GM12878 (cell line): ENCODE data around the gene THRA. TPM values are rescaled to one million over a fixed set of nuclear protein-coding genes. Genes with fewer than 3 reads are reported as not detected.

Experiments
- ATF7 ChIP-seq: fragments of 450-650 bp; IDR thresholded peaks from 2 replicates; pipeline ENCODE4 v1.6.1; 2016; ENCODE audit warnings: low read depth, mild to moderate bottlenecking
- BMI1 ChIP-seq: fragments of 450-650 bp; IDR thresholded peaks from 2 replicates; pipeline ENCODE4 v1.6.1; 2016; ENCODE audit warnings: mild to moderate bottlenecking, moderate library complexity, borderline replicate concordance
- CBFB ChIP-seq: IDR thresholded peaks from 2 replicates; pipeline ENCODE4 v1.6.1; 2016; ENCODE audit warnings: antibody characterized with exemption, low read depth
- CEBPB ChIP-seq, 2 experiments: fragments of 150-350 bp in 1 of 2; IDR thresholded peaks; 2 replicates each; pipeline ENCODE4 v1.6.1; 2012 to 2014; ENCODE audit warnings: low read depth in 2 of 2, low read length in 2 of 2, borderline replicate concordance in 1 of 2, inconsistent platforms in 1 of 2
- CREB1 ChIP-seq: IDR thresholded peaks from 2 replicates; pipeline ENCODE4 v1.6.1; 2012; ENCODE audit warnings: low read depth, mild to moderate bottlenecking, inconsistent platforms
- DPF2 ChIP-seq: fragments of 450-650 bp; IDR thresholded peaks from 2 replicates; pipeline ENCODE4 v1.6.1; 2017; ENCODE audit warnings: mild to moderate bottlenecking
- GATAD2B ChIP-seq: fragments of 450-650 bp; conservative IDR thresholded peaks from 2 replicates; pipeline ENCODE4 v1.6.1; 2017; ENCODE audit warnings: low read depth, mild to moderate bottlenecking, moderate library complexity
- LARP7 ChIP-seq: fragments of 450-650 bp; IDR thresholded peaks from 2 replicates; pipeline ENCODE4 v1.6.1; 2017; ENCODE audit warnings: mild to moderate bottlenecking
- MEF2A ChIP-seq: IDR thresholded peaks from 2 replicates; pipeline ENCODE4 v1.6.1; 2011; ENCODE audit warnings: low read depth, mild to moderate bottlenecking, low read length, moderate library complexity; ENCODE audit not compliant: insufficient read depth
- MYB ChIP-seq: fragments of 150-350 bp; IDR thresholded peaks from 2 replicates; pipeline ENCODE4 v1.6.1; 2014; ENCODE audit warnings: mild to moderate bottlenecking, low read depth, low read length, borderline replicate concordance
- POLR2A ChIP-seq: IDR thresholded peaks from 2 replicates; pipeline ENCODE4 v1.6.1; 2011; ENCODE audit warnings: low read depth, mild to moderate bottlenecking, low read length
- POLR2AphosphoS2 ChIP-seq: IDR thresholded peaks from 2 replicates; pipeline ENCODE4 v1.6.1; 2011; ENCODE audit warnings: low read depth, mild to moderate bottlenecking, low read length, improper control_type of control experiment, moderate library complexity
- POU2F2 ChIP-seq: IDR thresholded peaks from 3 replicates; pipeline ENCODE4 v1.6.1; 2011; ENCODE audit warnings: low read depth, mild to moderate bottlenecking, low read length, borderline replicate concordance
- RCOR1 ChIP-seq: conservative IDR thresholded peaks from 2 replicates; pipeline ENCODE4 v1.6.1; 2012; ENCODE audit warnings: low read depth, low read length, improper control_type of control experiment
- RELA ChIP-seq: fragments of 450-650 bp; IDR thresholded peaks from 2 replicates; pipeline ENCODE4 v1.8.0; 2014; ENCODE audit warnings: borderline replicate concordance; ENCODE audit not compliant: partially characterized antibody
- RFX5 ChIP-seq: IDR thresholded peaks from 2 replicates; pipeline ENCODE4 v1.6.1; 2011; ENCODE audit warnings: low read depth, low read length, improper control_type of control experiment
- TBL1XR1 ChIP-seq: IDR thresholded peaks from 2 replicates; pipeline ENCODE4 v1.6.1; 2012; ENCODE audit warnings: low read depth, low read length, improper control_type of control experiment
- TCF3 ChIP-seq: IDR thresholded peaks from 2 replicates; pipeline ENCODE4 v1.6.1; 2012; ENCODE audit warnings: low read depth, mild to moderate bottlenecking, low read length, borderline replicate concordance; ENCODE audit not compliant: insufficient read depth
- ZNF384 ChIP-seq: IDR thresholded peaks from 2 replicates; pipeline ENCODE4 v1.6.1; 2012; ENCODE audit warnings: low read depth, mild to moderate bottlenecking, low read length, improper control_type of control experiment, borderline replicate concordance
- ZNF622 ChIP-seq: fragments of 450-650 bp; IDR thresholded peaks from 2 replicates; pipeline ENCODE4 v1.6.1; 2017; ENCODE audit warnings: mild to moderate bottlenecking, inconsistent platforms
- polyA plus RNA-seq, 11 experiments: library from polyadenylated mRNA; depleted of rRNA in 4 of 11; unstranded in 6 of 11; stranded (reverse) in 5 of 11; fragments of >200 nt; fragmentation: Nextera tagmentation in 4 of 11; fragmentation: Illumina TruSeq in 1 of 11; extraction: Ambion mirVana in 4 of 11; extraction: Trizol in 1 of 11; gene quantifications; 1 replicate in 1 of 11; 2 replicates in 10 of 11; pipeline versions ENCODE4 v1.2.1 to v1.2.3, GENCODE V29; 2011 to 2016; ENCODE audit warnings: inconsistent platforms in 2 of 11, missing spikeins in 2 of 11, low read depth in 1 of 11
- total RNA-seq, 4 experiments: library from RNA; depleted of rRNA in 3 of 4; stranded (reverse); fragments of >200 nt in 3 of 4; fragmentation: Illumina TruSeq in 1 of 4; extraction: Trizol in 1 of 4; gene quantifications; 2 replicates each; pipeline versions ENCODE4 v1.2.1 to v1.2.3, GENCODE V29; 2013 to 2021
- TF ChIP-seq, protein P1 (sequence below): fragments of 450-650 bp; IDR thresholded peaks from 2 replicates; pipeline ENCODE4 v1.6.1; 2017; ENCODE audit warnings: borderline replicate concordance
- TF ChIP-seq, protein P2 (sequence below): fragments of 450-650 bp; IDR thresholded peaks from 2 replicates; pipeline ENCODE4 v1.6.1; 2017; ENCODE audit warnings: low read depth, mild to moderate bottlenecking, moderate library complexity
- TF ChIP-seq, protein P3 (sequence below): fragments of 450-650 bp; IDR thresholded peaks from 2 replicates; pipeline ENCODE4 v1.6.1; 2017; ENCODE audit warnings: mild to moderate bottlenecking, moderate library complexity

Gene THRA
- total and polyA plus RNA-seq, 10 of the 15 experiments (the other 5 are each of a cell fraction or from before 2014, with no cell fraction given) = 0.03 to 2.0 (median 0.64) TPM

DNA sequence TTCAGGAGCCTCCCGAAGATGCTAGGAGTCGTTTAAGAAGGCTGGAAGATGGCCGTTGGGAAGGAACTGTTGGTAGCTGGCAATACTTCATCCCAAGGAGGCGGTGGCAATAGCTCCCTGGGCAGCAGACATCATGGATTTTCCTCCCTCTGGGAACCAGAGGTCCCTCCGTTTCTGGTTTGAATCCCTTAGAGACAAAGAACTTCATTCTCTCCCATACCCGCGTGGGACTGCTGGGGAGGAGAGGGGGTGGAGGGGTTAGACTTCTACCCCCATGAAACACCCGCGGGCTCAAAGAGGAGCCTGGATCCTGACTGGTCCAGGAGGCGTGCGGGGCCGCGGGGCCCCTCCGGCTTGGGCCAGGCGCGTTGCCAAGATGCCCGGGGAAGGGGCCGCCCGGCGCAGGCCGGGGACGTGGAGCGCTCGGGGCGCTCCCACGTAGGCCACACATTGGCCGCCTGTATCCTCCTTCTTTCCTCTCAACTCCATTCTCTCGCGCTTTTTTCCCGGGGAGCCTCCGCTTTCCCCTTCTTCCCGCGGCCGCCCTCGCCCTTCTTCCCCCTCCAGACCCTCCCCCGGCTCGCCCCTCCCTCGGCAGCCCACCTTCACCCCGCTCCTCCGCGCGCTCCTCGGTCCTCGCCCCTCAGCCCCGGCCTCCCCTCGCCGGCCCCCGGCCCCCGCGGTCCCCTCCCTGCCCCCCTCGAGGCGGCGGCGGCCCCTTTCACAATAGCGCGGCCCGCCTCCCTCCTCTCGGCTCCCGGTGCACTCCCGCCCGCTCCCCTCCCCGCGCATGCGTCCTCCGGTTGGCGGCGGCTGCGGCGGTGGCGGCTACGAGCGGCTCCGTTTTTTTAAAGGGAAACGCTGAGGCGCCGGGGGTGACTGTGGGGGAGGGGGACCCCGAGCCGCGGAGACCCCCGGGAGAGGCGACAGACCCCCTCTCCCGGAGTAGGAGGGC lies 58.7 kb downstream of the THRA start, which contains the start of gene MSL1 (continued):
- no peak for TF ChIP-seq ATF7
- TF ChIP-seq, protein P1, sequence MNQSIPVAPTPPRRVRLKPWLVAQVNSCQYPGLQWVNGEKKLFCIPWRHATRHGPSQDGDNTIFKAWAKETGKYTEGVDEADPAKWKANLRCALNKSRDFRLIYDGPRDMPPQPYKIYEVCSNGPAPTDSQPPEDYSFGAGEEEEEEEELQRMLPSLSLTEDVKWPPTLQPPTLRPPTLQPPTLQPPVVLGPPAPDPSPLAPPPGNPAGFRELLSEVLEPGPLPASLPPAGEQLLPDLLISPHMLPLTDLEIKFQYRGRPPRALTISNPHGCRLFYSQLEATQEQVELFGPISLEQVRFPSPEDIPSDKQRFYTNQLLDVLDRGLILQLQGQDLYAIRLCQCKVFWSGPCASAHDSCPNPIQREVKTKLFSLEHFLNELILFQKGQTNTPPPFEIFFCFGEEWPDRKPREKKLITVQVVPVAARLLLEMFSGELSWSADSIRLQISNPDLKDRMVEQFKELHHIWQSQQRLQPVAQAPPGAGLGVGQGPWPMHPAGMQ = no peak
- no peak for TF ChIP-seq TBL1XR1
- TF ChIP-seq TCF3 = no peak
- TF ChIP-seq ZNF384 = peak; percentile 51; the same call in 1 of the 2 replicates
- TF ChIP-seq RELA = no peak
- TF ChIP-seq POLR2A = peak; percentile 76
- no peak for TF ChIP-seq CBFB
- no peak for TF ChIP-seq MYB
- TF ChIP-seq RFX5 = no peak
- TF ChIP-seq, protein P2, sequence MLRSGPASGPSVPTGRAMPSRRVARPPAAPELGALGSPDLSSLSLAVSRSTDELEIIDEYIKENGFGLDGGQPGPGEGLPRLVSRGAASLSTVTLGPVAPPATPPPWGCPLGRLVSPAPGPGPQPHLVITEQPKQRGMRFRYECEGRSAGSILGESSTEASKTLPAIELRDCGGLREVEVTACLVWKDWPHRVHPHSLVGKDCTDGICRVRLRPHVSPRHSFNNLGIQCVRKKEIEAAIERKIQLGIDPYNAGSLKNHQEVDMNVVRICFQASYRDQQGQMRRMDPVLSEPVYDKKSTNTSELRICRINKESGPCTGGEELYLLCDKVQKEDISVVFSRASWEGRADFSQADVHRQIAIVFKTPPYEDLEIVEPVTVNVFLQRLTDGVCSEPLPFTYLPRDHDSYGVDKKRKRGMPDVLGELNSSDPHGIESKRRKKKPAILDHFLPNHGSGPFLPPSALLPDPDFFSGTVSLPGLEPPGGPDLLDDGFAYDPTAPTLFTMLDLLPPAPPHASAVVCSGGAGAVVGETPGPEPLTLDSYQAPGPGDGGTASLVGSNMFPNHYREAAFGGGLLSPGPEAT = no peak; the same call in 1 of the 2 replicates
- 0 out of 2 replicates have a peak, but pooled peaks have one; percentile 23 for TF ChIP-seq RCOR1
- TF ChIP-seq, protein P3, sequence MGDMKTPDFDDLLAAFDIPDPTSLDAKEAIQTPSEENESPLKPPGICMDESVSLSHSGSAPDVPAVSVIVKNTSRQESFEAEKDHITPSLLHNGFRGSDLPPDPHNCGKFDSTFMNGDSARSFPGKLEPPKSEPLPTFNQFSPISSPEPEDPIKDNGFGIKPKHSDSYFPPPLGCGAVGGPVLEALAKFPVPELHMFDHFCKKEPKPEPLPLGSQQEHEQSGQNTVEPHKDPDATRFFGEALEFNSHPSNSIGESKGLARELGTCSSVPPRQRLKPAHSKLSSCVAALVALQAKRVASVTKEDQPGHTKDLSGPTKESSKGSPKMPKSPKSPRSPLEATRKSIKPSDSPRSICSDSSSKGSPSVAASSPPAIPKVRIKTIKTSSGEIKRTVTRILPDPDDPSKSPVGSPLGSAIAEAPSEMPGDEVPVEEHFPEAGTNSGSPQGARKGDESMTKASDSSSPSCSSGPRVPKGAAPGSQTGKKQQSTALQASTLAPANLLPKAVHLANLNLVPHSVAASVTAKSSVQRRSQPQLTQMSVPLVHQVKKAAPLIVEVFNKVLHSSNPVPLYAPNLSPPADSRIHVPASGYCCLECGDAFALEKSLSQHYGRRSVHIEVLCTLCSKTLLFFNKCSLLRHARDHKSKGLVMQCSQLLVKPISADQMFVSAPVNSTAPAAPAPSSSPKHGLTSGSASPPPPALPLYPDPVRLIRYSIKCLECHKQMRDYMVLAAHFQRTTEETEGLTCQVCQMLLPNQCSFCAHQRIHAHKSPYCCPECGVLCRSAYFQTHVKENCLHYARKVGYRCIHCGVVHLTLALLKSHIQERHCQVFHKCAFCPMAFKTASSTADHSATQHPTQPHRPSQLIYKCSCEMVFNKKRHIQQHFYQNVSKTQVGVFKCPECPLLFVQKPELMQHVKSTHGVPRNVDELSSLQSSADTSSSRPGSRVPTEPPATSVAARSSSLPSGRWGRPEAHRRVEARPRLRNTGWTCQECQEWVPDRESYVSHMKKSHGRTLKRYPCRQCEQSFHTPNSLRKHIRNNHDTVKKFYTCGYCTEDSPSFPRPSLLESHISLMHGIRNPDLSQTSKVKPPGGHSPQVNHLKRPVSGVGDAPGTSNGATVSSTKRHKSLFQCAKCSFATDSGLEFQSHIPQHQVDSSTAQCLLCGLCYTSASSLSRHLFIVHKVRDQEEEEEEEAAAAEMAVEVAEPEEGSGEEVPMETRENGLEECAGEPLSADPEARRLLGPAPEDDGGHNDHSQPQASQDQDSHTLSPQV = no peak
- TF ChIP-seq CEBPB (IDR thresholded peaks at IDR 0.05; ENCODE audit: borderline replicate concordance in 1 of 2, low read depth in 2 of 2, low read length in 2 of 2) = no peak
- TF ChIP-seq LARP7 = peak; percentile 55; the same call in 1 of the 2 replicates
- no peak for TF ChIP-seq BMI1
- TF ChIP-seq GATAD2B = peak; percentile 22; the same call in 1 of the 2 replicates
- TF ChIP-seq POLR2AphosphoS2 = 0 out of 2 replicates have a peak, but pooled peaks have one; percentile 2
- no peak for TF ChIP-seq POU2F2
- TF ChIP-seq MEF2A = no peak
- no peak for TF ChIP-seq ZNF622
- TF ChIP-seq DPF2 = 0 out of 2 replicates have a peak, but pooled peaks have one; percentile 35
- TF ChIP-seq CREB1 = no peak
